GM19351 (cell line): ENCODE data around the gene ARID1B.

Experiments
- ATAC-seq: cut with Tn5 transposase; IDR thresholded peaks from one replicate; pipeline ENCODE4 v1.9.1; 2021; ENCODE audit warnings: mild to moderate bottlenecking, moderate library complexity; ENCODE audit not compliant: unreplicated experiment

ARID1B gene

GRCh38 chr6:156790711-156791319 is 13.6 kb downstream of the ARID1B start:
- ATAC-seq, result no peak

DNA sequence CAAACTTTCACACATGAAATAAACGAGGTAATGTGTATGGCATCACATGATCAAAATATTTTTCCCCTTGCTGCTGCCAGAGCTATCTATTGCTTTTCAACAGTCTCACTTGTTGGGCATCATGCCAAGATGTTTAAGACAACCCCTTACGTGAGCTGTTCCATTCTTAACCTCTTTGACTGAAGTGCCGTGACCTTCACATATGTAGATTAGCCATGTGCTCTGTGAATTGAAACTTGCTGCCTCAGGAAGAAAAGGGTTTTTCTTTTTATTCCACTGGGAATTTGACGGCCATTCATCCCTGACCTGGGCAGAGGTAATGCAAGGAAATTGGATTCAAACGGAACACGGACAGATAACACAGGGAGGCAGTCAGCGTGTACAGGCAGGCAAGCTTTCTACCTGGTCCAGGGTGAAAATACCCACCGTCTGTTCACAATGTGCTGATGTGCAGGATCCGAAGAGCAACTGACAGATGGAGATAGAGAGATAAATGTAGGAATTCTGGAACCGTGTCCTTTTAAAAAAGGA is 14.2 kb downstream of the ARID1B start:
- peak; percentile 64 for ATAC-seq

DNA sequence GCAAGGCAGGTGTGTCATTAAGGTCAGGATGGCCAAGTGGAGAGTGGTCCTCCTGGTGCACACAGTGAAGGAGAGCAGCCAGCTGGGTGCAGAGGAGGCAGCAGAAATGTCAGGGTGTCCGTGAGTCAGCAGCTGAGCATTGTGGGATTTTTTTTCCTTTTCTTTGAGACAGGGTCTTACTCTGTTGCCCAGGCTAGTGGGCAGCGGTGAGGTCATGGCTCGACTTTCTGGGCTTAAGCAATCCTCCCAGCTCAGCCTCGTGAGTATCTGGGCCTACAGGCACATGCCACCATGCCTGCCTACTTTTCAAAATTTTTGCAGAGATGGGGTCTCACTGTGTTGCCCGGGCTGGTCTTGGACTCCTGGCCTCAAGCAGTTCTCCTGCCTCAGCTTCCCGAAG is 16.0 kb downstream of the ARID1B start:
- ATAC-seq, result no peak

GRCh38 chr6:156794546-156795354 is 17.6 kb downstream of the ARID1B start:
- ATAC-seq, result peak; percentile 56

- no peak for ATAC-seq
These were observed 18.6 kb downstream of the ARID1B start for GRCh38 chr6:156795825-156796224.

GRCh38 chr6:156796627-156797026 is 19.4 kb downstream of the ARID1B start:
- ATAC-seq, result no peak

GRCh38 chr6:156797901-156798735 is 20.9 kb downstream of the ARID1B start:
- no peak for ATAC-seq

DNA sequence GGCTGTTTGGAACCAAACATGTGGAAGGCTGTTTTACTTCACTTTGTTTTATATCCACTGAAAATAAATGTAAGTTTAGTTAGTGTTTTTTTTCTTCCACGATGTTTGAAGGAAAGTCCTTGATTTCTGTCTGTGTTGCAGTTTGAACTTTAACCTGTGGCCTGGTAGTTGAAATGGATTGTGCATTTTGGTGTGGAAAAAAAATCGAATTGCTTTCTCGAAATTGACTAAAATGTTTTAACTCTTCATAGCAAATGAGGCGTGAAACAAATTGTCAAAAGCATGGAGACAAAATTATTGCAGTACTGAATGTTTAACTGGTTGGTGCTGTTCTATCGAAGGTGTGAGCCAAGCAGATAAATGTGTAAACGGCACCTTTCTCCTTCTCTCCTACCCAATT is 24.5 kb downstream of the ARID1B start:
- no peak for ATAC-seq

DNA sequence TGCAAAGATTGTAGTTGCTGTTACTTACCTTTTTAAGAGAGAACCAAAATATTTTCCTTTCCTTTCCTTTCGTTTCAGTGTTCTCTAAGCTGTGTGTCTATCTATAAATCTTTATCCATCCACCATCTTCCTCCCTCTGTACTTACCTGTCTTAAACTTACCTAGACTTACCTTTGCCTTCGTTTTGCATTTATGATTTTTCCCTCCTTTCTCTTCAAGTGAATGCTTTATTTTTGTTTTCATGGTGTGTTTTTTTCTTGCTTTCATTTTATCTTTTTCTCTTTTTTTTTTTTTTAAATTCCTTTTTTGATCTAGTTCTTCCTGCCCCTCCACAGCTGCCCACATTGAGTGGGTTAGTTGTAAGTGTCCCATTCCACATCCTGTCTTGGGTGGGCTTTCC is 26.2 kb downstream of the ARID1B start:
- no peak for ATAC-seq

DNA sequence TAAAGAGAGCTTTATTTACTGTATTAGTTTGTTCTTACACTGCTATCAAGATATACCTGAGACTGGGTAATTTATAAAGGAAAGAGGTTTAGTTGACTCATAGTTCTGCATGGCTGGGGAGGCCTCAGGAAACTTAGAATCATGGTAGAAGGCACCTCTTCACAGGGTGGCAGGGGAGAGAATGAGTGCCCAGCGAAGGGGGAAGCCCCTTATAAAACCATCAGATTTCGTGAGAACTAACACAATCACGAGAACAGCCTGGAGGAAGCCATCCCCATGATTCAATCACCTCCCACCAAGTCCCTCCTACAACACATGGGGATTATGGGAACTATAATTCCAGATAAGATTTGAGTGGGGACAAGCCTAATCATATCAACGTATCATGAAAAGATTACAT is 27.2 kb downstream of the ARID1B start:
- ATAC-seq, result no peak

DNA sequence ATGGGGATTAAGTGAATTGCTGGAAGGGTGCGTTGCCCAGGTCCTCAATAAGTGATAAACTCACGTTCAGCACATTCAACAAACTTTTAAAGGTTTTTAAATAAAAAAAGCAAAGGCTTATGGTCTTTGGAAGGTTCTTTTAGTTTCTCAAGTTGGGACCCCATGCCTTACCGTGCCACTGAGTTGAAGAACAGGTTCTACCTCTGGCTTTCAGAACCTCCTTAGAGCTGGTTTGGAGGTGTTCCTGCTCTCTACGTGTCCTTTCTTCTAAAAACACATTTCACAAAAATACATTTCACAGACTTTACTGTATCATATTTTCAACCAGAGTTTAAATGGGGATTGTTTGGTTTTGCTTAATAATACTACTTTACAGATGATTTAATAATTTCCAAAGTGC is 29.0 kb downstream of the ARID1B start:
- ATAC-seq, result no peak

- ATAC-seq, result no peak
These were observed 29.9 kb downstream of the ARID1B start for GRCh38 chr6:156807028-156807427.

- no peak for ATAC-seq
These were observed 30.6 kb downstream of the ARID1B start for GRCh38 chr6:156807795-156808194.

DNA sequence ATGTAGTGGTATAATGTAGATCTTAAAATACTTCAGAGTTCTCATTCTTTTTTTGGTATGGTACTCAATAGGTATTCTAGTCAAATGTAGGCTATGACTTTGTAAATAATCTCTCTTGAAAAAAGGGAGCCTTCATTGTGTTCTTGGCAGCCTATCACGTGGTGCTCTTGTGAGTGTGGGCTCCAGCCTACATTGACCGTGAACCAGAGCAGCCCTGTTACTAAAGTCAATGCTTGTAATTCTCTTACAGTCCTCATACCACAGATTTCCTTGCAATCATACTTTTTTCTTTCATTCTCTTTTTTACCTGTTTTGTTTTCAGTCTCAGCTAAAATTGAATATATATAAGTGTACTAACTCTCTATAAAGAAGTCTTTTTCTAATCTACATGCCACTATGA is 31.1 kb downstream of the ARID1B start:
- ATAC-seq, result peak; percentile 37

DNA sequence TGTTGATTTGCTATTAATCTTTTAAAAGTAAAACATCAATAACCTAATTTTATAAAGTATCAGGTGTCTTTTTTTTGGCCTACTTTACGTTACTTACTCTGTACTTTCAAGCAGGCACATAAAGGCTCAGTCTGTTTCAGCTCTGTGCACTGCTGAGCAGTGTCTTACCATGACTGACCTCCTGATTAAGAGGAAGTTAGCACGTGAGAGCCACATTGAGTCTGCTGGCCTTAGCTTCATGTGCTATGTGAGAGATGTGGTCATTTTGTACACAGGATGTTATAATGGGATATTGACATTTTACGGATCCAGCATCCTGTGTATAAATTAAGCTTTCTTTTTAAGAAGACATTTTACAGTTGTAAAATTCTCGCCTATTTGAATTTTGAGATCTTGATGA is 31.9 kb downstream of the ARID1B start:
- peak; percentile 97 for ATAC-seq

GRCh38 chr6:156809446-156810178 is 32.4 kb downstream of the ARID1B start:
- no peak for ATAC-seq

DNA sequence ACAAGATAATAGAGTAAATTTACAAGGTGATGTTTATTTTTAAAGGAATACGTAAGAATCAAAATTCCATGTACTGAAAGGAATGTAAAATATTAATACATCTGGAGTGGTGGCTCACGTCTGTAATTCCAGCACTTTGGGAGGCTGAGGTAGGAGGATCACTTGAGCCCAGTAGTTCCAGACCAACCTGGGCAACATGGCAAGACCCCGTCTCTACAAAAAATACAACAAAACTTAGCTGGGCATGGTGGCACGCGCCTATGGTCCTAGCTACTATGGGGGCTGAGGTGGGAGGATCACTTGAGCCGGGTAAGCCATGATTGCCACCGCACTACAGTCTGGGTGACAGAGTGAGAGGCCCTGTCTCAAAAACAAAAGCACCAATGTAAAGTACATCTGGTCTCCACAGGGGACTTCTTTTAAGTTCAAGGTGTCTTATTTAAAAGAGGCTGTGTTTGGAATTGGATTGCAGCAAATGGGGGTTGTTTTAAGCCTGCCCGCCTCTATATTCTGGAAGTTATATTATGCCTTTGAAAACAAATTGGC is 36.9 kb downstream of the ARID1B start:
- ATAC-seq, result no peak

DNA sequence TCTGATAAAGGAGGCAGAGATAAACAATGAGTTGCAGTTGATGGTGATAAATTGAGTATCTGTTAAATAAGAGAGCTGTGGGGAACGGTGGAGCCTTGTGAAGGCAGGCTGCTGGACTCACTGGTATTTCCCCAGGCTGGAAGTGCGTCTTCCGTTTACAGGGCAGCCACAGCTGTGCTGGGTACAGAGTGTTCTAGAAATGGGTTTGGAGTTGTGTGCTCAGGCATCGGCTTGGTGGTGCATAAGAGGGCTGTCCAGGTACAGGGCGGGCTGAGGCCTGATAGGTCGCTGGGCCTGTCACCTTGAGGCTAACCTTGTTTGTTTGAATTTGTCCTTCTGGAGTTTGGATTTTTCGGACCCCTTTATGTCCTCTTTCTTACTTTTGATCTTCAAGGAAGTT is 39.3 kb downstream of the ARID1B start:
- ATAC-seq, result no peak

DNA sequence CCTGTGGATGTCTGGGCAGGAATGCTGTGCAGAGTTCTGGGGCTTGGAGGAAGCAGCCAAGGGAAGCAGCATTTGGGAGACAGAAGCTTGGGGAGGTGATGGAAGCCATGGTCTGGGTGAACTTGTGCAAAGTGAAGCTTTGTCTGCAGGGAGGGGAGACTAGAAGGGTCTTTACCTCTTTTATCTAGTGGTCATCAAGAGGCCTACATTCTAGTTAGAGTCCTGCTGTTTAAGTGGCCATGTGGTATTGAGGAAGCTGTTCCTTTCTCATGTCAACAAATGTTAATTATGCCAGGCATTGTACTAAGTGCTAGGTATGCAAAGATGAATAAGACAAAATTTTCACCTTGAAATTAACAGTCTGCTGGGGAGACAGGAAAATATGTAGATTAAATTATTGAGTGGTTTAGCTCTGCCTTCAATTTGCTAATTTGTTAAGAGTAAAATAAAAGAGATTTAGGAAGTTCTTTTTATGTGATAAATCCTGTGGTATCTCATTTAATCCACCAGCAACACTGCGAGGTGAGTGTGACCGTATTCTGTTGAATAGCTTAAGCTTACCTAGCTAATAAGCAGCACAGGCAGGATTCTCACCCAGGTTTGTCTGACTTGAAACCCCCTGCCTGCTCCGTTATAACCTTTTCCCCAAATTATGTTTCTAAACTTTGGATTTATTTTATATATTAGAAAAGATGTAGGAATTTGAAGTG is 43.1 kb downstream of the ARID1B start:
- ATAC-seq, result no peak

- ATAC-seq, result peak; percentile 47
These were observed 44.5 kb downstream of the ARID1B start for GRCh38 chr6:156821707-156822106.
